MCF 10A (cell line): ENCODE measurements around the gene GGA2. TPM values are rescaled to one million over a fixed set of nuclear protein-coding genes. Genes with fewer than 3 reads are reported as not detected.

Experiments used
- BruUV-seq: library from RNA; stranded (reverse); fragments of 400-500 nt; replicated peaks from 2 replicates; lab custom pipeline; 2021; lab: Mats Ljungman, UMichigan
- CTCF ChIA-PET: fragments of 300-600 bp; sonication (Branson Sonifier 250); formaldehyde crosslinking; extraction: SDS; loops from one replicate; lab custom pipeline; 2021; ENCODE audit warnings: antibody characterized with exemption, inconsistent platforms; lab: Yijun Ruan, JAX
- POLR2A ChIA-PET: fragments of 300-600, 350-650 bp; sonication (Branson Sonifier 250); formaldehyde crosslinking; extraction: SDS; loops from one replicate; lab custom pipeline; 2020; ENCODE audit warnings: antibody characterized with exemption, inconsistent platforms; lab: Yijun Ruan, JAX
- DNase-seq: peaks from one replicate; pipeline ENCODE4 v3.0.0-alpha.2; 2018; ENCODE audit not compliant: unreplicated experiment
- H3K27ac Mint-ChIP-seq: one replicate; pipeline ENCODE4 v1.8.0; 2022; ENCODE audit warnings: mild to moderate bottlenecking, low read depth, mixed read lengths; ENCODE audit not compliant: unreplicated experiment
- H3K27me3 Mint-ChIP-seq: one replicate; pipeline ENCODE4 v1.8.0; 2022; ENCODE audit warnings: mixed read lengths; ENCODE audit not compliant: insufficient read depth, unreplicated experiment
- H3K36me3 Mint-ChIP-seq: one replicate; pipeline ENCODE4 v1.8.0; 2022; ENCODE audit warnings: mild to moderate bottlenecking, moderate library complexity, mixed read lengths; ENCODE audit not compliant: insufficient read depth, unreplicated experiment
- H3K4me1 Mint-ChIP-seq: one replicate; pipeline ENCODE4 v1.8.0; 2022; ENCODE audit warnings: mixed read lengths; ENCODE audit not compliant: insufficient read depth, unreplicated experiment
- H3K4me3 Mint-ChIP-seq: one replicate; pipeline ENCODE4 v1.8.0; 2022; ENCODE audit warnings: mild to moderate bottlenecking, moderate library complexity, mixed read lengths; ENCODE audit not compliant: unreplicated experiment
- H3K9me3 Mint-ChIP-seq: one replicate; pipeline ENCODE4 v1.8.0; 2022; ENCODE audit warnings: mixed read lengths; ENCODE audit not compliant: unreplicated experiment
- intact Hi-C: fragments of 100-400 bp; cut with micrococcal nuclease; formaldehyde crosslinking; loops from 2 replicates; pipeline ENCODE4 v1.14.1; 2022
- total RNA-seq: library from RNA; stranded (reverse); gene quantifications from 2 replicates; pipeline ENCODE4 v1.2.3, GENCODE V29; 2022
- TF ChIP-seq, protein P1 (sequence below): fragments of 200-600 bp; IDR thresholded peaks from one replicate; pipeline ENCODE4 v1.8.0; 2022; ENCODE audit warnings: antibody characterized with exemption, mild to moderate bottlenecking; ENCODE audit not compliant: unreplicated experiment

Gene GGA2
- total RNA-seq, 1 experiment from 2014 or later, result 22.2 TPM

DNA sequence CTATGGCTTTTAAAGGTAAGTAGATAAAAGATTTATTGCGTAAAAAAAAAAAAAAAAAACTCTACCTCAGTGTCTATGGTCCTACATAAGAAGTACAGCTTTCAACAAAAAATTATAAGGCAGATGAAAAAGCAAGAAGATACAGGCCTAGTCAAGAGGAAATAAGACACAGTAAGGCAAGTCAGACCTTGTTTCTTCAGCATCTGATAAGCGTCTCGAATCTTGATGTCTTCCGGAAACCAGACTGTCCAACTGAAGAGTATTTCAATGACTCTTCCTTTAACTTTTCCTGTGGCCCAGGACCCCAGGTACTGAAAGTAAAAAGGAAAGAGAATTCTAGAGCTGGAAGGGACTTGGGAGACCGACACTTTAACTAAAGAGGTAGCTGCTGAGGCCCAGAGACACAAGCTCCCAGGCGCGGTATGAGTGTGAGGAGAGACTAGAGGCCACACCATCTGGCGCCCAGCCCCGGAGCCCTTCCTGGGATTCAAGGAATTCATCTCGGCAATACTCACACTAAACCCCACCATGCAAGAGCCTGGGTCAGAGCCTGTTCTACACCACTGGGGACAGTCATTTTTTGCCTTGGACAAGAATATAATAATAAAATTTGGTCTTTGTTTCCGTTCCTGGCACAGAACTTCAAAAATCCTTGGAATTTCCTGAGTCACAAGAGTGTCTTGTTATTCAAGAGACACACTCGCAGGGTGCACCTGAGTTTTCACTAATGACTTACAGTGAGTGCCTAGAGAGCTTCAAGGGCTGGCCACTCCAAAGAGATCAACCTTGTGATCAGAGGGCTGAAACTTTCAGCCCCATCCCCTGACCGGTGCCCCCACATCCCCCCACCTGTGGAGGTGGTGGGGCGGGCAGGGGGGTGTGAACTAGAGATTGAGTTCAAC, 18.6 kb downstream of the GGA2 start:
- no peak overlapping the region for H3K4me3 Mint-ChIP-seq
- H3K9me3 Mint-ChIP-seq, result no peaks in the 10 kb centered on the region

DNA sequence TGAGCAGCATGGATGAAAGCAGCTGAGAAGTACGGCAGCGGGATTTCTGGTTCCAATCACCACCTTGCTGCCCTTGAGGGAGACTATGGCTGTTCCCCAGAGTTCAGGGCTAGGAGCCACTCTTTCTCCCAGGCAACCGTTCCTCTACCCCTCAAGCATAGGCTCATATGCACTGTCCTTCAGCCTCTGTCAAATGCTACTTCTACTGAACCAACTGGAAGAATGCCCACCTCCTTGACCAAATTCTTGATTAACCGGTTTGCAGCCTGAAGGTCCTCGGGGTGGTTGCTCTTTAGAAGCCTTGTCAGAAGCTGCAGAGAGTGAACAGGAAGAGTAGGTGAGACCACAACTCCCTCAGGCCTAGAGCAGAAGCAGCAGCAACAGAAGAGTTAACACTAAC, 23.8 kb downstream of the GGA2 start:
- CTCF ChIA-PET, result no interaction called here
- Mint-ChIP-seq H3K9me3 (no peaks in the 10 kb centered on the region), H3K27me3 (no peaks in the 10 kb centered on the region), H3K27ac (no peak overlapping the region), H3K4me3 (no peak overlapping the region), H3K4me1 (peaks cover 3% of the 10 kb centered on the region), H3K36me3 (peaks cover 84% of the 10 kb centered on the region)
- no TSS peak for BruUV-seq
- TF ChIP-seq, protein P1, sequence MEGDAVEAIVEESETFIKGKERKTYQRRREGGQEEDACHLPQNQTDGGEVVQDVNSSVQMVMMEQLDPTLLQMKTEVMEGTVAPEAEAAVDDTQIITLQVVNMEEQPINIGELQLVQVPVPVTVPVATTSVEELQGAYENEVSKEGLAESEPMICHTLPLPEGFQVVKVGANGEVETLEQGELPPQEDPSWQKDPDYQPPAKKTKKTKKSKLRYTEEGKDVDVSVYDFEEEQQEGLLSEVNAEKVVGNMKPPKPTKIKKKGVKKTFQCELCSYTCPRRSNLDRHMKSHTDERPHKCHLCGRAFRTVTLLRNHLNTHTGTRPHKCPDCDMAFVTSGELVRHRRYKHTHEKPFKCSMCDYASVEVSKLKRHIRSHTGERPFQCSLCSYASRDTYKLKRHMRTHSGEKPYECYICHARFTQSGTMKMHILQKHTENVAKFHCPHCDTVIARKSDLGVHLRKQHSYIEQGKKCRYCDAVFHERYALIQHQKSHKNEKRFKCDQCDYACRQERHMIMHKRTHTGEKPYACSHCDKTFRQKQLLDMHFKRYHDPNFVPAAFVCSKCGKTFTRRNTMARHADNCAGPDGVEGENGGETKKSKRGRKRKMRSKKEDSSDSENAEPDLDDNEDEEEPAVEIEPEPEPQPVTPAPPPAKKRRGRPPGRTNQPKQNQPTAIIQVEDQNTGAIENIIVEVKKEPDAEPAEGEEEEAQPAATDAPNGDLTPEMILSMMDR, result no peak
- POLR2A ChIA-PET, result no interaction called here
- intact Hi-C loops, result no loop called here
- no peak for DNase-seq

More for the DNA sequence above, 18.6 kb downstream of the GGA2 start:
- intact Hi-C loops, result no loop called here
- TF ChIP-seq, protein P1, result no peak
- POLR2A ChIA-PET, result interaction anchor here (0.7 to 2.1 kb wide), 4 partner anchors 9 to 67 kb away, joined by 3 to 9 read pairs (median 6); partner anchors contain the start of gene GGA2
- Mint-ChIP-seq H3K4me1 (peaks cover 12% of the 10 kb centered on the region), H3K27ac (no peak overlapping the region), H3K27me3 (no peaks in the 10 kb centered on the region), H3K36me3 (peaks cover 62% of the 10 kb centered on the region)
- no peak for DNase-seq
- CTCF ChIA-PET, result interaction anchor here (0.7 to 1.4 kb wide), 7 partner anchors 9 to 849 kb away, joined by 3 to 7 read pairs (median 4); partner anchors contain the start of gene PALB2
- no TSS peak for BruUV-seq

- POLR2A ChIA-PET, result no interaction called here
- no peaks in the 10 kb centered on the region for H3K27me3 Mint-ChIP-seq
- BruUV-seq, result no TSS peak
- H3K4me1 Mint-ChIP-seq, result no peaks in the 10 kb centered on the region
- no peak for DNase-seq
- intact Hi-C loops, result no loop called here
- peaks cover 84% of the 10 kb centered on the region for H3K36me3 Mint-ChIP-seq
- TF ChIP-seq, protein P1, result no peak
- no peak overlapping the region for H3K4me3 Mint-ChIP-seq
- H3K27ac Mint-ChIP-seq, result no peak overlapping the region
- CTCF ChIA-PET, result no interaction called here
- no peaks in the 10 kb centered on the region for H3K9me3 Mint-ChIP-seq
These were observed 24.5 kb downstream of the GGA2 start for GRCh38 chr16:23485841-23486240.

GRCh38 chr16:23485257-23485614, 25.1 kb downstream of the GGA2 start:
- ChIA-PET POLR2A (no interaction called here), CTCF (interaction anchor here (1.3 kb wide), 1 partner anchor 304 kb away, joined by 4 read pairs; no protein-coding TSS in a partner anchor)
- Mint-ChIP-seq H3K4me1 (no peaks in the 10 kb centered on the region), H3K27me3 (no peaks in the 10 kb centered on the region), H3K9me3 (no peaks in the 10 kb centered on the region), H3K27ac (no peak overlapping the region), H3K36me3 (peaks cover 85% of the 10 kb centered on the region), H3K4me3 (no peak overlapping the region)
- TF ChIP-seq, protein P1, result no peak
- no TSS peak for BruUV-seq
- no peak for DNase-seq
- intact Hi-C loops, result no loop called here
